NB4 (cell line): ENCODE results near the gene TRDN.

Source experiments
- DNase-seq: peaks from one replicate; pipeline ENCODE4 v3.0.0; 2010; ENCODE audit warnings: low read depth
- H3K4me3 ChIP-seq: one replicate; pipeline ENCODE4 v1.5.1; 2011; ENCODE audit warnings: mild to moderate bottlenecking, low read depth, low read length, moderate library complexity
- MYC ChIP-seq: IDR thresholded peaks from 2 replicates; pipeline ENCODE4 v1.6.1; 2011; ENCODE audit warnings: low read depth, low read length
- POLR2A ChIP-seq: IDR thresholded peaks from 2 replicates; pipeline ENCODE4 v1.6.1; 2011; ENCODE audit warnings: mild to moderate bottlenecking; ENCODE audit not compliant: insufficient read length; ENCODE audit errors: extremely low read depth
- TF ChIP-seq, protein P1 (sequence below): IDR thresholded peaks from 2 replicates; pipeline ENCODE4 v1.6.1; 2011; ENCODE audit warnings: low read depth, low read length
- TF ChIP-seq, protein P2 (sequence below): IDR thresholded peaks from one replicate; pipeline ENCODE4 v1.5.1; 2012; ENCODE audit warnings: low read depth, low read length

TRDN gene

DNA sequence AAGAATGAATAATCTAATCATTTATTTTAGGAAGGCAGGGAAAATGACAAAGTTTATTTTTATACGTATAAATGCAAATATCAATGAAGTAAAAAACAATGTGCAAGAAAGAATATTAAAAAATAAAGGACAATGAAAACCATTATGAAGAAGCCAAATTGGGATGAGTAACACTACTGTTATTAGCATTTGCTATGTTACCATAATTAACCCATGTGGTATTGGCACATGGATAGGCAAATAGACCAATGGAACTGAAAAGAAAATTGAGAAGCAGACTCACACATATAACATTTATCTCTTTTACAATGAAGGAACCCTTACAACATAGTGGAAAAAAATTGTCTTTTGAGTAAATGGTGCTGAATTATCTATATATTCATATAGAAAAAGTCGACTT, 426.1 kb downstream of the TRDN start:
- no peak for TF ChIP-seq MYC
- TF ChIP-seq, protein P1, sequence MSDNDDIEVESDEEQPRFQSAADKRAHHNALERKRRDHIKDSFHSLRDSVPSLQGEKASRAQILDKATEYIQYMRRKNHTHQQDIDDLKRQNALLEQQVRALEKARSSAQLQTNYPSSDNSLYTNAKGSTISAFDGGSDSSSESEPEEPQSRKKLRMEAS = no peak
- TF ChIP-seq, protein P2, sequence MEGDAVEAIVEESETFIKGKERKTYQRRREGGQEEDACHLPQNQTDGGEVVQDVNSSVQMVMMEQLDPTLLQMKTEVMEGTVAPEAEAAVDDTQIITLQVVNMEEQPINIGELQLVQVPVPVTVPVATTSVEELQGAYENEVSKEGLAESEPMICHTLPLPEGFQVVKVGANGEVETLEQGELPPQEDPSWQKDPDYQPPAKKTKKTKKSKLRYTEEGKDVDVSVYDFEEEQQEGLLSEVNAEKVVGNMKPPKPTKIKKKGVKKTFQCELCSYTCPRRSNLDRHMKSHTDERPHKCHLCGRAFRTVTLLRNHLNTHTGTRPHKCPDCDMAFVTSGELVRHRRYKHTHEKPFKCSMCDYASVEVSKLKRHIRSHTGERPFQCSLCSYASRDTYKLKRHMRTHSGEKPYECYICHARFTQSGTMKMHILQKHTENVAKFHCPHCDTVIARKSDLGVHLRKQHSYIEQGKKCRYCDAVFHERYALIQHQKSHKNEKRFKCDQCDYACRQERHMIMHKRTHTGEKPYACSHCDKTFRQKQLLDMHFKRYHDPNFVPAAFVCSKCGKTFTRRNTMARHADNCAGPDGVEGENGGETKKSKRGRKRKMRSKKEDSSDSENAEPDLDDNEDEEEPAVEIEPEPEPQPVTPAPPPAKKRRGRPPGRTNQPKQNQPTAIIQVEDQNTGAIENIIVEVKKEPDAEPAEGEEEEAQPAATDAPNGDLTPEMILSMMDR = no peak
- no peak overlapping the region for H3K4me3 ChIP-seq
- DNase-seq = no peak

DNA sequence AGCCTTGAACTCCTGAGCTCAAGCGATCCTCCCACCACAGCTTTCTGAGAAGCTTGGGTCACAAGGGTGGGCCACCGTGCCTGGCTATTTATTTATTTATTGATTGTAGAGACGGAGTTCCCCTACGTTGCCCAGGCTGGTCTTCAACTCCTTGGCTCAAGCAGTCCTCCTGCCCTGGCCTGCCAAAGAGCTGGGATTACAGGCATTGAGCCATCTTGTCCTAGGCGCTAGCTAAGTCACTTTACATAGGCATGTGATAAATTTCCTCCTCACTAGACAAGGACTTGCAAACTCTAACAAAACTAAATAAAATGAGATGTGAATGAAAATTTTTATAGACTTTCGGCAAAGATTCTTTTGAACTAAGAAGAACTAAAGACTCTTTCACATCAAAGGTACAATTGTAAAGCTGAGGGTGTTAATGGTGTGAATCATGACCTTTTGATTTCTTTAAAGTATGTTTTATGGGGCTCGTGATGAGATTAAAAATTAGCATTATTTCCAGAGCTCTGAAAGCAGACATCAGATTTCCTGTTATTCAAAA, 428.7 kb downstream of the TRDN start:
- no peak overlapping the region for H3K4me3 ChIP-seq
- DNase-seq = no peak
- TF ChIP-seq MYC = no peak
- TF ChIP-seq, protein P1 = no peak
- TF ChIP-seq, protein P2 = no peak

DNA sequence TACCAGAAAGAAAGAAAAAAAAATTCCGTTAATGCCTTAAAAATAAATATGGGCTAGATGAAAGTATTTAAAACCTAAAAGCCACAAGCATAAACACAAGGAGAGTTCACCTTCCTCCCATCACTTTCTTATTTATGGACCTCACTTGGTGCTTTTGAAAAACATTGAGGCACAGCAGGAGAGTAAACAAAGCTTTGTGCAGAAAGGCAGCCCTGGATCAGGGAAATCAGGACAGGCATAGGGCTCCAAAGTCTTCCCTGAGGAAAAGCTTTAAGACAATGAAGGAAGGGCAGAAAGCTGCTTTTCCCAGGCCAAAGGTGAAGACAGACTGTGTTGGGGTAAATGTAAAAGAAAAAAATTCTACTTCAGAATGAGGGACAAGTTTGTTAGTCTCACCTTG, 432.8 kb downstream of the TRDN start:
- H3K4me3 ChIP-seq = no peak overlapping the region
- no peak for DNase-seq
- TF ChIP-seq MYC (no peak), POLR2A (no peak)
- TF ChIP-seq, protein P2 = no peak
- TF ChIP-seq, protein P1 = no peak

DNA sequence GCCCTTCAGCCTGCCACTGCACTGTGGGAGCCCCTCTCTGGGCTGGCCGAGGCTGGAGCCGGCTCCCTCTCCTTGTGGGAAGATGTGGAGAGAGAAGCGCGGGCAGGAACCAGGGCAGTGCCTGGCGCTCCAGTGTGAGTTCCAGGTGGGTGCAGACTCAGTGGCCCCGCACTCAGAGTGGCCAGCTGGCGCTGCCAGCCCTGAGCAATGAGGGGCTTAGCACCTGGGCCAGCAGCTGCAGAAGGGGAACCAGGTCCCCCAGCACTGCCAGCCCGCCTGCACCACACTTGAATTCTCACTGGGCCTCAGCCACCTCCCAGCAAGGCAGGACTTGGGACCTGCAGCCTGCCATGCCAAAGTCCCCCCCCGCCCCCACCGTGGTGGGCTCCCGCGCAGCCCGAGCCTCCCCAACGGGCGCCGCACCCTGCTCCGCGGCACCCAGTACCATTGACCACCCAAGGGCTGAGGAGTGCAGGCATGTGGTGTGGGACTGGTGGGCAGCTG, 434.8 kb downstream of the TRDN start:
- no peak for DNase-seq
- TF ChIP-seq, protein P2 = no peak
- no peak for TF ChIP-seq MYC
- no peak for TF ChIP-seq POLR2A
- TF ChIP-seq, protein P1 = no peak
- no peak overlapping the region for H3K4me3 ChIP-seq

DNA sequence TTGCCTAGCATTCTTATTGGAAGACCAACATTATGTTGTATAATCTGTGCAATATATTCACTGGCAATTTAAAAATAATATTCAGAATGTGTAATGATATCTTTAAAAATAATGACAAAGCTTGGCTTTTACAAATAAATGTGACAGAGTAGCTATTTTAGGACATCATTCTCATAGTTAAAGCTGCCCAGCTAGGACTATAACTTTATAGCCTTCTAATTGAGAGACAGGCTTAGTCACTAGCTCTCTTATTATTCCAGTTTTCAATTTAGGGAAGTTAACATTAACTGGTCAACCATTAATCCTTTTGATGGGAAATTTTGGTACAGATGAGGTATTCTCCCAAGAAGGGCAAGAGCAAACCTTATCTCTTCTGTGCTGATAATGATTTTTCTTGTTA, 443.5 kb downstream of the TRDN start:
- no peak for TF ChIP-seq POLR2A
- no peak for DNase-seq
- H3K4me3 ChIP-seq = no peak overlapping the region

DNA sequence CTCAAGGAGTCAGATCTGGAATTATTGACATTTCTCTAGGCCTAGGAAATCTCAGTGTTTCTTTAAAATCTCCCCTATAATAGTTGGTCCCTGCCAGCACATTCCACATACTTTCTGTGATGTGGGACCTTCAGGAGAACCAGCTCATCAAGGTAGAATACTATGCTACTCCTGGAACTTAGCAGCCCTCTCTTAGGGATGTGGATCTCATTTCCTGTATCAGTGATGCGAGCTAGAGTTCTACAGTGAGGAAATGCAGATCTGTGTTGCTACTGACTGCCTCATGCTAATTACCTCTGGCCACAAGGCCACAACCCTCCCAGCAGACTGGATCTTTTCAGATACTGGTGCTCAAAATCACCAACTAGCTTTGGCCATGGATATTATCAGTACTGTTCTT, 446.9 kb downstream of the TRDN start:
- DNase-seq = no peak
- TF ChIP-seq, protein P2 = no peak
- TF ChIP-seq, protein P1 = no peak
- TF ChIP-seq MYC (no peak), POLR2A (no peak)
- H3K4me3 ChIP-seq = no peak overlapping the region
